NCI-H1417 treated with DMSO at 0.1 percent for 48 hours (cell line): ENCODE results near the gene CCNY.

Source experiments
- DNase-seq: peaks from one replicate; lab custom pipeline; 2025; lab: John Stamatoyannopoulos, UW

Gene CCNY

GRCh38 chr10:35453855-35454532 lies 117.7 kb downstream of the CCNY start:
- no peak for DNase-seq

GRCh38 chr10:35456153-35456720 lies 119.9 kb downstream of the CCNY start:
- DNase-seq = no peak

GRCh38 chr10:35456784-35457183 lies 120.5 kb downstream of the CCNY start:
- no peak for DNase-seq

- no peak for DNase-seq
Observed at GRCh38 chr10:35458500-35459448, 122.5 kb downstream of the CCNY start.

- DNase-seq = no peak
Observed at GRCh38 chr10:35459449-35459847, 123.1 kb downstream of the CCNY start.

- no peak for DNase-seq
Observed at GRCh38 chr10:35460852-35461460, 124.6 kb downstream of the CCNY start.

GRCh38 chr10:35462491-35462934 lies 126.2 kb downstream of the CCNY start:
- DNase-seq = no peak

GRCh38 chr10:35463105-35463867 lies 127.0 kb downstream of the CCNY start:
- DNase-seq = no peak

GRCh38 chr10:35463878-35464277 lies 127.6 kb downstream of the CCNY start:
- DNase-seq = no peak

GRCh38 chr10:35464825-35465456 lies 128.6 kb downstream of the CCNY start:
- DNase-seq = no peak

GRCh38 chr10:35465673-35466072 lies 129.4 kb downstream of the CCNY start:
- DNase-seq = no peak

GRCh38 chr10:35466170-35466569 lies 129.9 kb downstream of the CCNY start:
- no peak for DNase-seq

GRCh38 chr10:35466661-35467060 lies 130.4 kb downstream of the CCNY start:
- no peak for DNase-seq

GRCh38 chr10:35467186-35467585 lies 130.9 kb downstream of the CCNY start:
- DNase-seq = no peak

- no peak for DNase-seq
Observed at GRCh38 chr10:35470248-35470924, 134.1 kb downstream of the CCNY start.

- no peak for DNase-seq
Observed at GRCh38 chr10:35470925-35471315, 134.6 kb downstream of the CCNY start.

- DNase-seq = no peak
Observed at GRCh38 chr10:35471435-35471834, 135.1 kb downstream of the CCNY start.

GRCh38 chr10:35480142-35480541 lies 143.8 kb downstream of the CCNY start:
- DNase-seq = no peak

GRCh38 chr10:35481413-35481812 lies 145.1 kb downstream of the CCNY start:
- no peak for DNase-seq

GRCh38 chr10:35486297-35486990 lies 150.1 kb downstream of the CCNY start:
- DNase-seq = no peak
